PC-3 (cell line): ENCODE data around the gene LRIT1. TPM values are rescaled to one million over a fixed set of nuclear protein-coding genes. Genes with fewer than 3 reads are reported as not detected.

ENCODE experiments used
- ATAC-seq: fragments of 200-7000 bp; cut with Tn5 transposase; 2 replicates; pipeline ENCODE4 v1.9.1; 2020; ENCODE audit warnings: mild to moderate bottlenecking, moderate library complexity
- BruUV-seq: library from RNA; stranded (reverse); fragments of 400-500 nt; replicated peaks from 2 replicates; lab custom pipeline; 2021; lab: Mats Ljungman, UMichigan
- CTCF ChIA-PET: fragments of 300-600 bp; sonication (Branson Sonifier 250); formaldehyde crosslinking; loops from one replicate; lab custom pipeline; 2022; ENCODE audit warnings: antibody characterized with exemption; lab: Charles Lee
- POLR2A ChIA-PET: fragments of 300-600 bp; sonication (Branson Sonifier 250); formaldehyde crosslinking; loops from one replicate; lab custom pipeline; 2022; ENCODE audit warnings: antibody characterized with exemption; ENCODE audit not compliant: unreplicated experiment; lab: Charles Lee
- DNase-seq: peaks from one replicate; pipeline ENCODE4 v3.0.0-alpha.2; 2015
- H2AFZ ChIP-seq: fragments of 300-600 bp; sonication (generic); 2 replicates; pipeline ENCODE4 v1.6.0; 2016; ENCODE audit warnings: antibody characterized with exemption, low read length
- H3F3A ChIP-seq: fragments of 300-600 bp; sonication (generic); one replicate; pipeline ENCODE4 v1.6.0; 2017; ENCODE audit warnings: antibody characterized with exemption, low read length, control low read depth, mild to moderate bottlenecking; ENCODE audit not compliant: unreplicated experiment
- H3K27ac ChIP-seq: fragments of 300-600 bp; sonication (generic); 2 replicates; pipeline ENCODE4 v1.5.1; 2016; ENCODE audit warnings: mild to moderate bottlenecking, low read length
- H3K27me3 ChIP-seq: fragments of 300-600 bp; sonication (generic); 2 replicates; pipeline ENCODE4 v1.6.1; 2016; ENCODE audit warnings: low read length, mixed read lengths
- H3K36me3 ChIP-seq: fragments of 300-600 bp; sonication (generic); 2 replicates; pipeline ENCODE4 v1.6.1; 2016; ENCODE audit warnings: low read depth, mixed run types, low read length, mixed read lengths
- H3K4me1 ChIP-seq: fragments of 300-600 bp; sonication (generic); 2 replicates; pipeline ENCODE4 v1.5.1; 2016; ENCODE audit warnings: low read length; ENCODE audit not compliant: insufficient read depth
- H3K4me2 ChIP-seq: fragments of 300-600 bp; sonication (generic); 2 replicates; pipeline ENCODE4 v1.6.0; 2016; ENCODE audit warnings: low read length
- H3K4me3 ChIP-seq: fragments of 300-600 bp; sonication (generic); 2 replicates; pipeline ENCODE4 v1.5.1; 2016; ENCODE audit warnings: mild to moderate bottlenecking, low read length, mixed read lengths
- H3K79me2 ChIP-seq: fragments of 300-600 bp; sonication (generic); 2 replicates; pipeline ENCODE4 v1.6.1; 2017; ENCODE audit warnings: low read length, mixed read lengths
- H3K9ac ChIP-seq: fragments of 300-600 bp; sonication (generic); 2 replicates; pipeline ENCODE4 v1.6.0; 2016; ENCODE audit warnings: mild to moderate bottlenecking, low read length
- H3K9me2 ChIP-seq: fragments of 300-600 bp; sonication (generic); replicated peaks from 2 replicates; pipeline ENCODE4 v1.6.1; 2016; ENCODE audit warnings: mixed run types, low read length, mixed read lengths
- H3K9me3 ChIP-seq: fragments of 300-600 bp; sonication (generic); 2 replicates; pipeline ENCODE4 v1.6.1; 2016; ENCODE audit warnings: low read length, mixed read lengths
- H4K20me1 ChIP-seq: fragments of 300-600 bp; sonication (generic); 2 replicates; pipeline ENCODE4 v1.6.1; 2016; ENCODE audit warnings: low read length, mixed read lengths
- CTCF ChIP-seq: fragments of 300-600 bp; sonication (generic); conservative IDR thresholded peaks from 2 replicates; pipeline ENCODE4 v1.5.1; 2017; ENCODE audit warnings: antibody characterized with exemption, low read depth, mild to moderate bottlenecking, low read length
- EZH2 ChIP-seq: fragments of 300-600 bp; sonication (generic); IDR thresholded peaks from one replicate; pipeline ENCODE4 v1.6.1; 2017; ENCODE audit warnings: antibody characterized with exemption, mild to moderate bottlenecking, low read length; ENCODE audit not compliant: unreplicated experiment
- EZH2phosphoT487 ChIP-seq: fragments of 300-600 bp; sonication (generic); IDR thresholded peaks from 2 replicates; pipeline ENCODE4 v1.6.1; 2018; ENCODE audit warnings: mild to moderate bottlenecking, antibody characterized with exemption, low read length, borderline replicate concordance
- intact Hi-C: fragments of 100-400 bp; cut with micrococcal nuclease; formaldehyde crosslinking; loops from 2 replicates; pipeline ENCODE4 v1.9.0; 2023
- total RNA-seq: library from RNA; depleted of rRNA; stranded (reverse); fragments of >200 nt; gene quantifications from 2 replicates; pipeline ENCODE4 v1.2.3, GENCODE V29; 2014

Gene LRIT1
- total RNA-seq, 1 experiment from 2014 or later, result not detected

GRCh38 chr10:84214612-84215235 lies 26.6 kb downstream of the LRIT1 start:
- Histone ChIP-seq H3K9me3 (no peaks in the 10 kb centered on the region), H3K27ac (no peak overlapping the region), H3K4me2 (no peak overlapping the region), H3K9me2 (no peaks in the 10 kb centered on the region), H4K20me1 (no peaks in the 10 kb centered on the region), H2AFZ (no peak overlapping the region), H3K4me3 (no peak overlapping the region), H3K79me2 (no peaks in the 10 kb centered on the region), H3K36me3 (no peaks in the 10 kb centered on the region), H3K4me1 (no peaks in the 10 kb centered on the region), H3K27me3 (peaks cover 12% of the 10 kb centered on the region), H3F3A (no peaks in the 10 kb centered on the region), H3K9ac (no peak overlapping the region)
- intact Hi-C loops, result no loop called here
- ChIA-PET CTCF (no interaction called here), POLR2A (no interaction called here)
- TF ChIP-seq CTCF, result peak; percentile 46
- TF ChIP-seq EZH2, result no peak
- DNase-seq (peak; percentile 14), ATAC-seq (no peak)
- BruUV-seq, result no TSS peak

GRCh38 chr10:84214046-84214572 lies 27.2 kb downstream of the LRIT1 start:
- Histone ChIP-seq H3K4me2 (no peak overlapping the region), H3K9ac (no peak overlapping the region), H3K4me3 (no peak overlapping the region), H3K79me2 (no peaks in the 10 kb centered on the region), H3K9me3 (no peaks in the 10 kb centered on the region), H3K9me2 (no peaks in the 10 kb centered on the region), H3K4me1 (no peaks in the 10 kb centered on the region), H2AFZ (no peak overlapping the region), H3K36me3 (no peaks in the 10 kb centered on the region), H4K20me1 (no peaks in the 10 kb centered on the region), H3F3A (no peaks in the 10 kb centered on the region), H3K27ac (no peak overlapping the region), H3K27me3 (peaks cover 12% of the 10 kb centered on the region)
- TF ChIP-seq EZH2phosphoT487, result no peak
- no peak for TF ChIP-seq EZH2
- no peak for TF ChIP-seq CTCF
- intact Hi-C loops, result no loop called here
- ATAC-seq (no peak), DNase-seq (no peak)
- BruUV-seq, result no TSS peak
- POLR2A ChIA-PET, result no interaction called here
- CTCF ChIA-PET, result no interaction called here

GRCh38 chr10:84213076-84213475 lies 28.3 kb downstream of the LRIT1 start:
- TF ChIP-seq CTCF (no peak), EZH2 (no peak), EZH2phosphoT487 (no peak)
- H2AFZ ChIP-seq, result no peak overlapping the region
- no peaks in the 10 kb centered on the region for H3K79me2 ChIP-seq
- no peak for ATAC-seq
- no peaks in the 10 kb centered on the region for H3K4me1 ChIP-seq
- POLR2A ChIA-PET, result no interaction called here
- intact Hi-C loops, result no loop called here
- H3K9me3 ChIP-seq, result no peaks in the 10 kb centered on the region
- H3K4me2 ChIP-seq, result no peak overlapping the region
- DNase-seq, result no peak
- no TSS peak for BruUV-seq
- CTCF ChIA-PET, result no interaction called here
- no peak overlapping the region for H3K27ac ChIP-seq
- H4K20me1 ChIP-seq, result no peaks in the 10 kb centered on the region
- H3K27me3 ChIP-seq, result peaks cover 15% of the 10 kb centered on the region
- H3K4me3 ChIP-seq, result no peak overlapping the region
- no peaks in the 10 kb centered on the region for H3K9me2 ChIP-seq
- no peaks in the 10 kb centered on the region for H3F3A ChIP-seq
- H3K9ac ChIP-seq, result no peak overlapping the region
- H3K36me3 ChIP-seq, result no peaks in the 10 kb centered on the region
